IMR-90 (cell line): ENCODE measurements around the gene DEFB131A. TPM values are rescaled to one million over a fixed set of nuclear protein-coding genes. Genes with fewer than 3 reads are reported as not detected.
"Not testable (repeated sequence)": the region's sequence is repeated elsewhere in the genome, so short reads cannot be mapped to it uniquely, and the experiment has no call there.

Source experiments
- ATAC-seq: fragments of 200-7000 bp; cut with Tn5 transposase; 2 replicates; pipeline ENCODE4 v1.9.1; 2020; ENCODE audit warnings: low read depth, mild to moderate bottlenecking, moderate library complexity
- BruUV-seq: library from RNA; stranded (reverse); fragments of 400-500 nt; replicated peaks from 2 replicates; lab custom pipeline; 2021; lab: Mats Ljungman, UMichigan
- CTCF ChIA-PET: fragments of 300-600 bp; formaldehyde crosslinking; extraction: SDS; loops from one replicate; lab custom pipeline; 2021; ENCODE audit warnings: antibody characterized with exemption; lab: Yijun Ruan, JAX
- POLR2A ChIA-PET: fragments of 300-600 bp; sonication (Branson Sonifier 250); formaldehyde crosslinking; loops from one replicate; lab custom pipeline; 2022; ENCODE audit warnings: antibody characterized with exemption; ENCODE audit not compliant: unreplicated experiment; lab: Charles Lee
- DNase-seq: peaks from one replicate; pipeline ENCODE4 v3.0.0; 2013
- H2AFZ ChIP-seq: replicated peaks from 2 replicates; pipeline ENCODE3; 2013; ENCODE audit warnings: low read length, mild to moderate bottlenecking; ENCODE audit not compliant: poor library complexity
- H2AK5ac ChIP-seq: 2 replicates; pipeline ENCODE4 v1.6.1; 2013; ENCODE audit warnings: low read depth, low read length, inconsistent platforms
- H2AK9ac ChIP-seq: replicated peaks from 2 replicates; pipeline ENCODE3; 2013; ENCODE audit warnings: mild to moderate bottlenecking, low read depth, low read length, moderate library complexity; ENCODE audit not compliant: poor library complexity
- H2BK120ac ChIP-seq: 2 replicates; pipeline ENCODE4 v1.6.1; 2013; ENCODE audit warnings: low read depth, low read length, inconsistent platforms
- H2BK15ac ChIP-seq: 3 replicates; pipeline ENCODE4 v1.6.1; 2013; ENCODE audit warnings: low read depth, low read length, inconsistent platforms
- H2BK20ac ChIP-seq: 2 replicates; pipeline ENCODE4 v1.6.1; 2013; ENCODE audit warnings: low read depth, mild to moderate bottlenecking, inconsistent platforms, low read length, moderate library complexity
- H2BK5ac ChIP-seq: 2 replicates; pipeline ENCODE4 v1.6.1; 2013; ENCODE audit warnings: mild to moderate bottlenecking, low read depth, low read length, inconsistent platforms; ENCODE audit not compliant: poor library complexity, severe bottlenecking
- H3K14ac ChIP-seq: replicated peaks from 2 replicates; pipeline ENCODE4 v1.6.1; 2013; ENCODE audit warnings: low read depth, low read length, inconsistent platforms
- H3K18ac ChIP-seq: 2 replicates; pipeline ENCODE4 v1.6.1; 2013; ENCODE audit warnings: low read depth, low read length, control low read depth
- H3K23ac ChIP-seq: 2 replicates; pipeline ENCODE4 v1.6.1; 2013; ENCODE audit warnings: low read depth, low read length, inconsistent platforms
- H3K27ac ChIP-seq: 2 replicates; pipeline ENCODE4 v1.5.1; 2013; ENCODE audit warnings: mild to moderate bottlenecking, control low read depth, low read length; ENCODE audit not compliant: insufficient read depth
- H3K27me3 ChIP-seq: 2 replicates; pipeline ENCODE4 v1.6.1; 2013; ENCODE audit warnings: low read length; ENCODE audit not compliant: control insufficient read depth, insufficient read depth
- H3K36me3 ChIP-seq: 2 replicates; pipeline ENCODE4 v1.6.1; 2013; ENCODE audit warnings: low read length, mixed read lengths; ENCODE audit not compliant: control insufficient read depth, insufficient read depth
- H3K4ac ChIP-seq: 2 replicates; pipeline ENCODE4 v1.6.1; 2013; ENCODE audit warnings: low read depth, low read length, inconsistent platforms
- H3K4me1 ChIP-seq: 2 replicates; pipeline ENCODE4 v1.6.1; 2013; ENCODE audit warnings: low read length, mixed read lengths; ENCODE audit not compliant: control insufficient read depth, insufficient read depth
- H3K4me2 ChIP-seq: 2 replicates; pipeline ENCODE4 v1.6.1; 2013; ENCODE audit warnings: low read depth, mild to moderate bottlenecking, control low read depth, low read length, moderate library complexity
- H3K4me3 ChIP-seq: 2 replicates; pipeline ENCODE4 v1.5.1; 2013; ENCODE audit warnings: low read depth, mild to moderate bottlenecking, control low read depth, low read length, moderate library complexity; ENCODE audit not compliant: insufficient read depth
- H3K56ac ChIP-seq: 2 replicates; pipeline ENCODE4 v1.6.1; 2013; ENCODE audit warnings: low read length, inconsistent platforms; ENCODE audit not compliant: insufficient read depth; ENCODE audit errors: extremely low read depth
- H3K79me1 ChIP-seq, 2 experiments: 2 replicates each; pipeline ENCODE4 v1.6.1; 2013; ENCODE audit warnings: low read length in 2 of 2, inconsistent platforms in 1 of 2, low read depth in 1 of 2
- H3K9ac ChIP-seq: 2 replicates; pipeline ENCODE4 v1.6.1; 2013; ENCODE audit warnings: low read depth, low read length, control low read depth
- H3K9me1 ChIP-seq: 2 replicates; pipeline ENCODE4 v1.6.1; 2013; ENCODE audit warnings: low read length, inconsistent platforms; ENCODE audit not compliant: insufficient read depth
- H3K9me3 ChIP-seq: 2 replicates; pipeline ENCODE4 v1.6.1; 2013; ENCODE audit warnings: low read length; ENCODE audit not compliant: control insufficient read depth, insufficient read depth
- H4K20me1 ChIP-seq: 2 replicates; pipeline ENCODE4 v1.6.1; 2013; ENCODE audit warnings: low read length, inconsistent platforms; ENCODE audit not compliant: insufficient read depth
- H4K5ac ChIP-seq: 2 replicates; pipeline ENCODE4 v1.6.1; 2013; ENCODE audit warnings: mild to moderate bottlenecking, low read depth, low read length, control low read depth
- H4K8ac ChIP-seq, 2 experiments: 2 replicates each; pipeline ENCODE4 v1.6.1; 2013; ENCODE audit warnings: low read depth in 2 of 2, low read length in 2 of 2, control low read depth in 1 of 2, inconsistent platforms in 1 of 2
- H4K91ac ChIP-seq: 2 replicates; pipeline ENCODE4 v1.6.1; 2013; ENCODE audit warnings: low read depth, low read length, inconsistent platforms; ENCODE audit not compliant: insufficient read depth
- WGBS, 2 experiments: methylation state at CpG; one replicate each; pipeline versions ENCODE4 v1.1.5 to v1.1.7; 2013; ENCODE audit warnings: missing lambda C conversion rate in 2 of 2; ENCODE audit not compliant: insufficient read length in 1 of 2; ENCODE audit errors: extremely low coverage in 2 of 2; 5-methylcytosine and 5-hydroxymethylcytosine counted together
- dilution Hi-C: fragments of 300-500 bp; cut with HindIII; formaldehyde crosslinking; loops from one replicate; pipeline ENCODE4 v1.14.3; 2018; ENCODE audit warnings: low sequenced_read_pairs; ENCODE audit not compliant: unreplicated experiment
- in situ Hi-C: fragments of 300-500 bp; cut with MboI; formaldehyde crosslinking; loops from 3 replicates; pipeline ENCODE4 v1.14.3; 2019; ENCODE audit warnings: low sequenced_read_pairs, inconsistent platforms, mixed read lengths
- intact Hi-C: fragments of 100-400 bp; cut with micrococcal nuclease; formaldehyde crosslinking; loops from 2 replicates; pipeline ENCODE4 v1.10.0; 2022
- polyA plus RNA-seq, 3 experiments: library from polyadenylated mRNA; depleted of rRNA; stranded (reverse); fragments of >200 nt; gene quantifications; 2 replicates each; pipeline ENCODE4 v1.2.3, GENCODE V29; 2012; ENCODE audit warnings: low replicate concordance in 1 of 3
- total RNA-seq: library from RNA; depleted of rRNA; stranded (reverse); fragments of >200 nt; gene quantifications from 2 replicates; pipeline ENCODE4 v1.2.3, GENCODE V29; 2012

DEFB131A gene
- total and polyA plus RNA-seq, 2 of the 4 experiments (the other 2 are of a cell fraction): not detected

DNA sequence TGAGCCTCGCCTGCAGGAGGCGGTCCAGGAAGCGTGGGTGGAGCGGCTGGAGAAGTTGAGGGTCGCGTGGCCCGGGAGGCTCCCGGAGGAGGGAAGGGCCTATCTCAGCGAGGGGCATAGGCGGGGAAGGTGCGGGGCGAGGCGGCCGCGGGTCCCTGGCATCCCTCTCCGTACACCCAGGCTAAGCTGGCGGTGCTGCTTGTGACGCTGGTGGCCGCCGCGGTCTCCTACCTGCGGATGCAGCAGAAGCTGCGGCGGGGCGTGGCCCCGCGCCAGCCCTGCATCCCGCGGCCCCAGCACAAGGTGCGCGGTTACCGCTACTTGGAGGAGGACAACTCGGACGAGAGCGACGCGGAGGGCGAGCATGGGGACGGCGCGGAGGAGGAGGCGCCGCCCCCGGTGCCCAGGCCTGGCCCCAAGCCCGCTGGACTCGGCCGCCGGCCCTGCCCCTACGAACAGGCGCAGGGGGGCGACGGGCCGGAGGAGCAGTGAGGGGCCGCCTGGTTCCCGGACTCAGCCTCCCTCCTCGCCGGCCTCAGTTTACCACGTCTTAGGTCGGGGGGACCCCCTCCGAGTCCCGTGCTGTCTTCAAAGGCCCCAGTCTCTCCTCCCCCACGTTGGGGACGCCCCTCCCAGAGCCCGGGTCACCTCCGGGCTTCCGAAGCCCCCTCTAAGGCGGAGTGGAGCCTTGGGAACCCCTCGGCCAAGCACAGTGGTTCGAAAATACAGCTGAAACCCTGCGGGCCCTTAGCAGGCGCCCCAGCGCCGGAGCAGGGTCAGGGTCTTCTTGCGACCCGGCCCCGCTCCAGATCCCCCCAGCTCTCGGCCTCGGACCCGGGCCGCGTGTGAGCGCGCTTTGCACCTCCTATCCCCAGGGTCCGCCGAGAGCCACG, 53.6 kb downstream of the DEFB131A start:
- H4K91ac ChIP-seq, H3K4me1 ChIP-seq, H2AFZ ChIP-seq, H2BK15ac ChIP-seq, DNase-seq, H4K8ac ChIP-seq, BruUV-seq, H3K4ac ChIP-seq, H2BK20ac ChIP-seq, H3K9ac ChIP-seq, H2BK5ac ChIP-seq, dilution Hi-C loops, ATAC-seq, H2AK5ac ChIP-seq, intact Hi-C loops, H2AK9ac ChIP-seq, H4K20me1 ChIP-seq, H3K9me3 ChIP-seq, in situ Hi-C loops, H3K27ac ChIP-seq, H3K14ac ChIP-seq, H2BK120ac ChIP-seq, H3K56ac ChIP-seq, H3K9me1 ChIP-seq, H3K27me3 ChIP-seq, H3K23ac ChIP-seq, H3K36me3 ChIP-seq, H3K4me2 ChIP-seq, H3K4me3 ChIP-seq, H4K5ac ChIP-seq, H3K18ac ChIP-seq, H3K79me1 ChIP-seq, POLR2A ChIA-PET, CTCF ChIA-PET: not testable (repeated sequence)
- WGBS, 2 experiments: 2% methylated on average over 12 of the region's 86 CpGs; no CpG with 5 or more reads in 1 of the 2 experiments

DNA sequence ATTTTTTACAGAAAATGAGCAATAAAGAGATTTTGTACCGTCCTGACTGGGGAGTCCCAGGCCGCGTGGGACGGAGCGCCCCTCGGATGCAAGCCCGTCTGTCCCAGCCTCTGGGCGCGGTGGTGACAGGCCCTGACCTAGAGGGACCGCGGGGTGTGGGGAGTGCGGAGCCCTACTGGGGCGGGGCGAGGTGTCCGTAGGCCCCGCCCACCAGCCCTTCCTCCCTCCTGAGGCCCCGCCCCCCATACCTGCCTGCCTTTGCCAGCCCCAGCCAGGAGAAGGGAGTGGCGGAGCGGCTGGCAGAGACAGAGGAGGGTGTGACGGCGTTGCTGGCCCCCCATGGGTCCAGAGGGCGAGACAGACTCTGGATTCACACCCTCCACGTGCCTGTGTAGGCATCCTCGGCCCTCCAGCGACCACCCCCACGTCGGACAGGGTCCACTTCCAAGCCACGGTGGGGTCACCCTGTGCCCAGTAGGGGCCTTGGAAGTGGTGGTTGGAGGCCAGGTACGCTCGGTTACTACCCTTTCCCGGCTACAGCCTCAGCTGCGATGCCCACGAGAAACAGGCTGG, 54.3 kb downstream of the DEFB131A start:
- intact Hi-C loops, H3K4me1 ChIP-seq, CTCF ChIA-PET, H3K27ac ChIP-seq, H2BK15ac ChIP-seq, H4K5ac ChIP-seq, H2AFZ ChIP-seq, in situ Hi-C loops, H3K4me2 ChIP-seq, dilution Hi-C loops, BruUV-seq, H3K9ac ChIP-seq, DNase-seq, H3K23ac ChIP-seq, H4K20me1 ChIP-seq, H3K4me3 ChIP-seq, H3K9me1 ChIP-seq, H2BK120ac ChIP-seq, H3K14ac ChIP-seq, H3K36me3 ChIP-seq, H3K18ac ChIP-seq, ATAC-seq, H3K79me1 ChIP-seq, H3K27me3 ChIP-seq, H4K8ac ChIP-seq, H2AK9ac ChIP-seq, H3K56ac ChIP-seq, H2AK5ac ChIP-seq, H3K4ac ChIP-seq, H2BK5ac ChIP-seq, H4K91ac ChIP-seq, H3K9me3 ChIP-seq, H2BK20ac ChIP-seq, POLR2A ChIA-PET: not testable (repeated sequence)
- no CpG with 5 or more reads among the region's 33 CpGs for WGBS, 2 experiments
